IPS-11a (cell line): ENCODE data around the gene CYS1.
"Not testable (repeated sequence)": the region's sequence is repeated elsewhere in the genome, so short reads cannot be mapped to it uniquely, and the experiment has no call there.

ENCODE experiments used
- H3K4me3 ChIP-seq: one replicate; pipeline ENCODE4 v1.5.1; 2013; ENCODE audit warnings: low read depth, low read length, control low read depth

Gene CYS1

GRCh38 chr2:10032746-10033105 lies 47.5 kb downstream of the CYS1 start:
- no peak overlapping the region for H3K4me3 ChIP-seq

- no peak overlapping the region for H3K4me3 ChIP-seq
Measured at GRCh38 chr2:10031886-10032745, 48.1 kb downstream of the CYS1 start.

GRCh38 chr2:10030798-10031197 lies 49.4 kb downstream of the CYS1 start:
- not testable (repeated sequence) for H3K4me3 ChIP-seq

- no peak overlapping the region for H3K4me3 ChIP-seq
Measured at GRCh38 chr2:10030311-10030736, 49.9 kb downstream of the CYS1 start.

- H3K4me3 ChIP-seq: no peak overlapping the region
Measured at GRCh38 chr2:10029875-10030223, 50.4 kb downstream of the CYS1 start.

GRCh38 chr2:10028988-10029874 lies 51.0 kb downstream of the CYS1 start:
- H3K4me3 ChIP-seq: no peak overlapping the region

- H3K4me3 ChIP-seq: no peak overlapping the region
Measured at GRCh38 chr2:10028407-10028987, 51.7 kb downstream of the CYS1 start.

- H3K4me3 ChIP-seq: no peak overlapping the region
Measured at GRCh38 chr2:10027660-10028330, 52.4 kb downstream of the CYS1 start.

- H3K4me3 ChIP-seq: no peak overlapping the region
Measured at GRCh38 chr2:10026940-10027569, 53.2 kb downstream of the CYS1 start.

GRCh38 chr2:10022966-10023662 lies 57.1 kb downstream of the CYS1 start:
- H3K4me3 ChIP-seq: no peak overlapping the region

GRCh38 chr2:10022445-10022844 lies 57.8 kb downstream of the CYS1 start:
- H3K4me3 ChIP-seq: no peak overlapping the region

- H3K4me3 ChIP-seq: no peak overlapping the region
Measured at GRCh38 chr2:10022041-10022421, 58.2 kb downstream of the CYS1 start.

GRCh38 chr2:10019602-10020400 lies 60.4 kb downstream of the CYS1 start:
- no peak overlapping the region for H3K4me3 ChIP-seq

GRCh38 chr2:10019174-10019573 lies 61.0 kb downstream of the CYS1 start:
- no peak overlapping the region for H3K4me3 ChIP-seq

GRCh38 chr2:10017313-10017941 lies 62.8 kb downstream of the CYS1 start:
- H3K4me3 ChIP-seq: no peak overlapping the region

GRCh38 chr2:10016802-10017258 lies 63.4 kb downstream of the CYS1 start:
- no peak overlapping the region for H3K4me3 ChIP-seq

- no peak overlapping the region for H3K4me3 ChIP-seq
Measured at GRCh38 chr2:10016001-10016801, 64.0 kb downstream of the CYS1 start.
